HepG2 (cell line): ENCODE data around the gene STAT4. TPM values are rescaled to one million over a fixed set of nuclear protein-coding genes. Genes with fewer than 3 reads are reported as not detected.

Experiments
- ARNTL ChIP-seq: sonication (generic); formaldehyde crosslinking; IDR thresholded peaks from 2 replicates; pipeline ENCODE4 v1.4.0; 2020; ENCODE audit warnings: mild to moderate bottlenecking, missing genetic modification reagents
- CENPX ChIP-seq: sonication (generic); formaldehyde crosslinking; IDR thresholded peaks from 2 replicates; pipeline ENCODE4 v1.9.0; 2021; ENCODE audit warnings: mild to moderate bottlenecking, missing genetic modification reagents, moderate library complexity
- CSRNP1 ChIP-seq: sonication (generic); formaldehyde crosslinking; IDR thresholded peaks from 2 replicates; pipeline ENCODE4 v1.8.1; 2023; ENCODE audit warnings: mild to moderate bottlenecking, missing genetic modification reagents
- FOSL2 ChIP-seq: sonication (generic); formaldehyde crosslinking; IDR thresholded peaks from 2 replicates; pipeline ENCODE4 v1.4.0; 2020; ENCODE audit warnings: missing genetic modification reagents
- FOXJ3 ChIP-seq: sonication (generic); formaldehyde crosslinking; IDR thresholded peaks from 2 replicates; pipeline ENCODE4 v1.4.0; 2020; ENCODE audit warnings: missing genetic modification reagents, mild to moderate bottlenecking, borderline replicate concordance
- MATR3 ChIP-seq: sonication (generic); formaldehyde crosslinking; IDR thresholded peaks from 2 replicates; pipeline ENCODE4 v1.4.0; 2020; ENCODE audit warnings: missing genetic modification reagents
- MEF2D ChIP-seq: sonication (generic); formaldehyde crosslinking; IDR thresholded peaks from 2 replicates; pipeline ENCODE4 v1.5.1; 2020; ENCODE audit warnings: mild to moderate bottlenecking, missing genetic modification reagents
- NR2F1 ChIP-seq, 2 experiments: fragments of 450-650 bp in 1 of 2; formaldehyde crosslinking in 1 of 2; IDR thresholded peaks; 2 replicates each; pipeline versions ENCODE4 v1.5.0 to v1.6.1; 2016 to 2020; ENCODE audit warnings: mild to moderate bottlenecking in 1 of 2, missing compliant biosample characterization in 1 of 2, missing genetic modification reagents in 1 of 2, moderate library complexity in 1 of 2
- PREB ChIP-seq: sonication (generic); formaldehyde crosslinking; IDR thresholded peaks from 2 replicates; pipeline ENCODE4 v1.4.0; 2020; ENCODE audit warnings: missing genetic modification reagents
- PRPF4 ChIP-seq: fragments of 200-400 bp; formaldehyde crosslinking; IDR thresholded peaks from 2 replicates; pipeline ENCODE4 v1.6.1; 2016; ENCODE audit warnings: low read length, low read depth; ENCODE audit not compliant: poor library complexity, severe bottlenecking
- RAD51 ChIP-seq: fragments of 450-650 bp; IDR thresholded peaks from 2 replicates; pipeline ENCODE4 v1.6.1; 2016; ENCODE audit warnings: borderline replicate concordance
- SOX13 ChIP-seq, 3 experiments: fragments of 450-650 bp in 1 of 3; sonication (generic) in 1 of 3; formaldehyde crosslinking in 1 of 3; IDR thresholded peaks in 2 of 3; conservative IDR thresholded peaks in 1 of 3; 2 replicates each; pipeline versions ENCODE4 v1.5.0 to v1.6.1; 2016 to 2020; ENCODE audit warnings: antibody characterized with exemption in 1 of 3, mild to moderate bottlenecking in 1 of 3, missing compliant biosample characterization in 1 of 3, missing genetic modification reagents in 1 of 3, moderate library complexity in 1 of 3
- TBX2 ChIP-seq: sonication (generic); formaldehyde crosslinking; IDR thresholded peaks from 2 replicates; pipeline ENCODE4 v1.5.0; 2020; ENCODE audit warnings: missing genetic modification reagents, mild to moderate bottlenecking, borderline replicate concordance
- XRCC5 ChIP-seq: fragments of 200-400 bp; formaldehyde crosslinking; optimal IDR thresholded peaks from 2 replicates; pipeline ENCODE3; 2017; ENCODE audit warnings: mild to moderate bottlenecking, low read length
- ZBTB3 ChIP-seq: sonication (generic); formaldehyde crosslinking; IDR thresholded peaks from 2 replicates; pipeline ENCODE4 v1.4.0; 2020; ENCODE audit warnings: low read depth, mild to moderate bottlenecking, moderate library complexity, missing genetic modification reagents, borderline replicate concordance
- ZFP37 ChIP-seq: sonication (generic); formaldehyde crosslinking; IDR thresholded peaks from 2 replicates; pipeline ENCODE4 v1.4.0; 2020; ENCODE audit warnings: missing genetic modification reagents, borderline replicate concordance
- ZNF224 ChIP-seq: sonication (generic); formaldehyde crosslinking; IDR thresholded peaks from 2 replicates; pipeline ENCODE4 v1.5.0; 2020; ENCODE audit warnings: mild to moderate bottlenecking, missing genetic modification reagents
- ZNF331 ChIP-seq: sonication (generic); formaldehyde crosslinking; IDR thresholded peaks from 2 replicates; pipeline ENCODE4 v1.4.0; 2020; ENCODE audit warnings: missing genetic modification reagents
- ZNF512B ChIP-seq: sonication (generic); formaldehyde crosslinking; IDR thresholded peaks from 2 replicates; pipeline ENCODE4 v1.5.1; 2020; ENCODE audit warnings: missing genetic modification reagents, mild to moderate bottlenecking, borderline replicate concordance
- ZNF614 ChIP-seq: IDR thresholded peaks from 2 replicates; pipeline ENCODE4 v1.6.1; 2018; ENCODE audit warnings: missing biosample characterization, missing genetic modification reagents, inconsistent platforms, borderline replicate concordance
- ZNF674 ChIP-seq: sonication (generic); formaldehyde crosslinking; IDR thresholded peaks from 2 replicates; pipeline ENCODE4 v1.5.0; 2020; ENCODE audit warnings: low read depth, mild to moderate bottlenecking, missing genetic modification reagents
- ZNF703 ChIP-seq: sonication (generic); formaldehyde crosslinking; IDR thresholded peaks from 2 replicates; pipeline ENCODE4 v1.5.1; 2020; ENCODE audit warnings: missing genetic modification reagents, mild to moderate bottlenecking, moderate library complexity, borderline replicate concordance
- ZNF737 ChIP-seq: sonication (generic); formaldehyde crosslinking; IDR thresholded peaks from 2 replicates; pipeline ENCODE4 v1.5.0; 2020; ENCODE audit warnings: missing genetic modification reagents, mild to moderate bottlenecking, borderline replicate concordance
- ZNF773 ChIP-seq: sonication (generic); formaldehyde crosslinking; IDR thresholded peaks from 2 replicates; pipeline ENCODE4 v1.4.0; 2020; ENCODE audit warnings: missing genetic modification reagents, borderline replicate concordance
- polyA plus RNA-seq, 8 experiments: library from polyadenylated mRNA; depleted of rRNA in 3 of 8; stranded (reverse) in 7 of 8; unstranded in 1 of 8; fragments of >200 nt; fragmentation: Illumina TruSeq in 4 of 8; extraction: Trizol in 4 of 8; gene quantifications; 2 replicates each; pipeline versions ENCODE4 v1.2.1 to v1.2.3, GENCODE V29; 2011 to 2016; ENCODE audit warnings: low read depth in 4 of 8, missing spikeins in 1 of 8, mixed read lengths in 1 of 8; ENCODE audit not compliant: insufficient read depth in 1 of 8
- total RNA-seq, 5 experiments: library from RNA; depleted of rRNA; stranded (reverse); fragments of >200 nt; fragmentation: Illumina TruSeq; extraction: Trizol; gene quantifications; 2 replicates each; pipeline ENCODE4 v1.2.3, GENCODE V29; 2016; ENCODE audit warnings: low read depth in 1 of 5

The STAT4 gene
- total and polyA plus RNA-seq, 2 of the 13 experiments (the other 11 are each of a cell fraction or from before 2014, with no cell fraction given), result 0.37 TPM; not detected in 1

- no peak for TF ChIP-seq ZNF224 (CRISPR knock-in tag)
- no peak for TF ChIP-seq MATR3 (CRISPR knock-in tag)
- TF ChIP-seq ZNF737 (CRISPR knock-in tag), result no peak
- no peak for TF ChIP-seq PREB (CRISPR knock-in tag)
- peak; percentile 70; the same call in 1 of the 2 replicates for TF ChIP-seq ZNF614 (CRISPR knock-in tag)
- no peak for TF ChIP-seq ZNF512B (CRISPR knock-in tag)
- no peak for TF ChIP-seq ZNF331
- no peak for TF ChIP-seq ZNF773 (CRISPR knock-in tag)
- no peak for TF ChIP-seq ARNTL (CRISPR knock-in tag)
- peak; percentile 89 for TF ChIP-seq XRCC5
- TF ChIP-seq SOX13 (IDR thresholded peaks at IDR 0.05), result no peak
- TF ChIP-seq SOX13 (CRISPR knock-in tag; conservative IDR thresholded peaks at IDR 0.05 in 1 of 2, IDR thresholded peaks at IDR 0.05 in 1 of 2), result 0 out of 4 replicates have a peak, but pooled peaks of 1 of the 2 experiments have one; percentile 24
- TF ChIP-seq TBX2, result no peak
- no peak for TF ChIP-seq ZFP37 (CRISPR knock-in tag)
- TF ChIP-seq ZBTB3 (CRISPR knock-in tag), result no peak
- no peak for TF ChIP-seq CSRNP1 (CRISPR knock-in tag)
- TF ChIP-seq CENPX (CRISPR knock-in tag), result no peak
- no peak for TF ChIP-seq ZNF703 (CRISPR knock-in tag)
- no peak for TF ChIP-seq ZNF674 (CRISPR knock-in tag)
- peak; percentile 35 to 75; a peak in 2 of 4 replicates for TF ChIP-seq NR2F1 (CRISPR knock-in tag; IDR thresholded peaks at IDR 0.05)
- no peak for TF ChIP-seq RAD51
- no peak for TF ChIP-seq FOXJ3 (CRISPR knock-in tag)
- TF ChIP-seq MEF2D (CRISPR knock-in tag), result no peak
- peak; percentile 97 for TF ChIP-seq FOSL2 (CRISPR knock-in tag)
- no peak for TF ChIP-seq PRPF4
Observed at GRCh38 chr2:191041418-191042161, 109.2 kb downstream of the STAT4 start (continued).
